Fibroblast of lung (primary cell): ENCODE results near the gene FTO.

Experiments
- CTCF ChIP-seq, 2 donors: IDR thresholded peaks in 1 of 2; conservative IDR thresholded peaks in 1 of 2; 1 replicate in 1 of 2; 2 replicates in 1 of 2; pipeline ENCODE4 v1.5.1; 2011 to 2012; ENCODE audit warnings: low read length in 2 of 2, control low read depth in 1 of 2, inconsistent platforms in 1 of 2, low read depth in 1 of 2, mild to moderate bottlenecking in 1 of 2
- EZH2 ChIP-seq: IDR thresholded peaks from 2 replicates; pipeline ENCODE4 v1.5.1; 2012; ENCODE audit warnings: low read length, control low read depth, mild to moderate bottlenecking; ENCODE audit errors: missing control alignments

- TF ChIP-seq CTCF (conservative IDR thresholded peaks at IDR 0.05 in 1 of 2, IDR thresholded peaks at IDR 0.05 in 1 of 2; ENCODE audit: low read depth in 1 of 2, low read length in 2 of 2) (no peak), EZH2 (no peak)
These were observed 23.2 kb upstream of the FTO start for GRCh38 chr16:53680756-53681155.
